ENCODE data around the gene NECTIN2.

Gene NECTIN2

GRCh38 chr19:44810234-44811121 lies 35.6 kb upstream of the NECTIN2 start:
- H3K9me3 ChIP-seq, result no peaks in the 10 kb centered on the region
- no peak overlapping the region for H3K4me3 ChIP-seq (ENCODE audit: low read depth in 1 of 2, low read length in 1 of 2)
- H3K27ac ChIP-seq, result no peak overlapping the region
- H3K4me1 ChIP-seq (ENCODE audit: control insufficient read depth in 1 of 2, insufficient read depth in 1 of 2, low read depth in 1 of 2, low read length in 1 of 2), result peaks cover 6 to 8% of the 10 kb centered on the region in 2 experiments
- H3K36me3 ChIP-seq, result no peaks in the 10 kb centered on the region
- peaks cover 39% of the 10 kb centered on the region for H3K27me3 ChIP-seq
- no peak for TF ChIP-seq CTCF (IDR thresholded peaks at IDR 0.05)

- TF ChIP-seq CTCF (IDR thresholded peaks at IDR 0.05), result no peak
- Histone ChIP-seq H3K27ac (no peak overlapping the region), H3K9me3 (no peaks in the 10 kb centered on the region), H3K4me1 (ENCODE audit: control insufficient read depth in 1 of 2, insufficient read depth in 1 of 2, low read depth in 1 of 2, low read length in 1 of 2) (peaks cover 6 to 8% of the 10 kb centered on the region in 2 experiments), H3K4me3 (ENCODE audit: low read depth in 1 of 2, low read length in 1 of 2) (no peak overlapping the region), H3K36me3 (no peaks in the 10 kb centered on the region), H3K27me3 (peaks cover 39% of the 10 kb centered on the region)
Observed at GRCh38 chr19:44811122-44811419, 35.0 kb upstream of the NECTIN2 start.

GRCh38 chr19:44812142-44812718 lies 33.9 kb upstream of the NECTIN2 start:
- Histone ChIP-seq H3K36me3 (no peaks in the 10 kb centered on the region), H3K27ac (no peak overlapping the region), H3K4me1 (ENCODE audit: control insufficient read depth in 1 of 2, insufficient read depth in 1 of 2, low read depth in 1 of 2, low read length in 1 of 2) (peaks cover 6 to 8% of the 10 kb centered on the region in 2 experiments), H3K4me3 (ENCODE audit: low read depth in 1 of 2, low read length in 1 of 2) (no peak overlapping the region), H3K9me3 (no peaks in the 10 kb centered on the region), H3K27me3 (peaks cover 33% of the 10 kb centered on the region)
- no peak for TF ChIP-seq CTCF (IDR thresholded peaks at IDR 0.05)

- H3K9me3 ChIP-seq, result no peaks in the 10 kb centered on the region
- peaks cover 6 to 8% of the 10 kb centered on the region in 2 experiments for H3K4me1 ChIP-seq (ENCODE audit: control insufficient read depth in 1 of 2, insufficient read depth in 1 of 2, low read depth in 1 of 2, low read length in 1 of 2)
- TF ChIP-seq CTCF (IDR thresholded peaks at IDR 0.05), result no peak
- H3K4me3 ChIP-seq (ENCODE audit: low read depth in 1 of 2, low read length in 1 of 2), result no peak overlapping the region
- no peak overlapping the region for H3K27ac ChIP-seq
- H3K36me3 ChIP-seq, result no peaks in the 10 kb centered on the region
- peaks cover 23% of the 10 kb centered on the region for H3K27me3 ChIP-seq
Observed at GRCh38 chr19:44813070-44813840, 32.8 kb upstream of the NECTIN2 start.

GRCh38 chr19:44813841-44814470 lies 32.1 kb upstream of the NECTIN2 start:
- no peak for TF ChIP-seq CTCF (IDR thresholded peaks at IDR 0.05)
- H3K27ac ChIP-seq, result no peak overlapping the region
- no peaks in the 10 kb centered on the region for H3K9me3 ChIP-seq
- H3K4me3 ChIP-seq (ENCODE audit: low read depth in 1 of 2, low read length in 1 of 2), result no peak overlapping the region
- peaks cover 16% of the 10 kb centered on the region for H3K27me3 ChIP-seq
- no peaks in the 10 kb centered on the region for H3K36me3 ChIP-seq
- peaks cover 3 to 6% of the 10 kb centered on the region in 2 experiments for H3K4me1 ChIP-seq (ENCODE audit: control insufficient read depth in 1 of 2, insufficient read depth in 1 of 2, low read depth in 1 of 2, low read length in 1 of 2)
